AG08396 (cell line): Measurements from ENCODE around the gene DNM1L.

Experiments
- DNase-seq: peaks from one replicate; pipeline ENCODE4 v3.0.0; 2012; ENCODE audit warnings: low spot score, mixed read lengths

Gene DNM1L

DNA sequence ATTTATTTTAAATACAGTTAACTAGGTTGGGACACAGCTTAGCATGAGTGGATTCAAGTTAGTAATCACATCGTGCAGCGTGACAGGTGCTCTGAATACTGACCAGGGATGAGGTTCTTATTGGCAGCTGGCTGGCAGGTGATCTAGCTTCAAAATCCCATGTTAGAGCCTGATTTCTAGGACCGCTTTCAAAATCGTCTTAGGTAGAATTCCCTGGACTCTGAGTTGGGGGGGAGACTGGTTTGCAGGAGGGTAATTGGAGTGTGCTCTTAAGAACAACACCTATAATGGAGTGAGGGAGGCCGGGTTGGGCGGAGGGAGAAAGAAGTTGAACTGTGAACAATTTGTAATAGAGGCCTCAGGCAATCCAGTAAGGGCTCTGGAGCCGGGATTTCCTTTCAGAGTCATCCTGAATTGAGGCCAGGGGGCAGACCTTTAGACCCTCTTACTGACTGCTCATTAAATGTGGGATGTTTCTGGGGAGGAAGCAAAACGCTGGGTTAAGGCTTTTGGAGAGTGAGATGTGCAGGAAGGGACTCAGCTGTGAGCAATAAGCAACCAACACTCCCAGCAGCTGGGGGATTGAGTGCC, 77.5 kb downstream of the DNM1L start:
- no peak for DNase-seq

DNA sequence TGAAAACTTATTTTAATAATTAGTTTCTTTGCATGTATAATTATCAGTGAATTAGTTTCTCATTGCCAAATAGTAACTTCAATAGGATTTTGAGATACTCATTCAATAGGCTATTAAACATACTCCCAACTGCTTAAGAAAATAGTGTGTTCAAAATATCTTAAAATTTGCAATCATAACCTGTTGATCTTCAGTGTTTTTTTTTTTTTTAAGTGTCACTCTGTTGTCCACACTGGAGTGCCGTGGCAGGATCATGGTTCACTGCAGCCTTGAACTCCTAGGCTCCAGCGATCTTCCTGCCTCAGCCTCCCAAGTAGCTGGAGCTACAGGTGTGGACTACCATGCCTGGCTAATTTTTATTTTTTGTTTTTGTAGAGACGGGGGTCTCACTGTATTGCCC, 78.1 kb downstream of the DNM1L start:
- no peak for DNase-seq

DNA sequence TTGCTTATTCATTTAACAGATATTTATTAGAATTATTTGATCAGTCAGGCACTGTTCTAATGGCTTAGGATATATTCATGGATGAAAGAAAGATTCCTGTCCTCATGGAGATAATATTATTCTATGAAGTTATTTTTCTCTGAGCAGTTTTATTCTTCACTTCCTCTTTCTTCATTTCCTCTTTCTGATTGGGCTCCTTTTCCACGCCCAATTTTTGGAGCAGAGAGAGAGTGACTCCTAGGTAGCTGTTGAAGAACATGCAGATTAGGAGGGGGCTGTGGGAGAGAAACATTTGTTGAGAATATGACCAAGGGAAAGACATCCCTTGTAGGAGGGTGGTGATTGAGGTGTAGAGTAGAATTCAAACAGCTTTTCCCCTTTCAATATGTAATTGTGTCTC, 82.6 kb downstream of the DNM1L start:
- DNase-seq: no peak

DNA sequence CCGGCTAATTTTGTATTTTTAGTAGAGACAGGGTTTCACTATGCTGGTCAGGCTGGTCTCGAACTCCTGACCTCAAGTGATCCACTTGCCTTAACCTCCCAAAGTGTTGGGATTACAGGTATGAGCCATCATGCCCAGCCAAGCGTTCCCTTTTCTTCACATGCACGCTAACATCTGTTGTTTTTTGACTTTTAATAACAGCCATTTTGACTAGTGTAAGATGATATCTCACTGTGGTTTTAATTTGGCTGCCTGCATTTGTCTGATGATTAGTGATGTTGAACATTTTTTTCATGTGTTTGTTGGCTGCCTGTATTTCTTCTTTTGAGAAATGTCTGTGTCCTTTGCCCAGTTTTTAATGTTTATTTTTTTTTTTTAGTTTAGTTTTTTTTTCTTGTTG, 86.8 kb downstream of the DNM1L start:
- no peak for DNase-seq

DNA sequence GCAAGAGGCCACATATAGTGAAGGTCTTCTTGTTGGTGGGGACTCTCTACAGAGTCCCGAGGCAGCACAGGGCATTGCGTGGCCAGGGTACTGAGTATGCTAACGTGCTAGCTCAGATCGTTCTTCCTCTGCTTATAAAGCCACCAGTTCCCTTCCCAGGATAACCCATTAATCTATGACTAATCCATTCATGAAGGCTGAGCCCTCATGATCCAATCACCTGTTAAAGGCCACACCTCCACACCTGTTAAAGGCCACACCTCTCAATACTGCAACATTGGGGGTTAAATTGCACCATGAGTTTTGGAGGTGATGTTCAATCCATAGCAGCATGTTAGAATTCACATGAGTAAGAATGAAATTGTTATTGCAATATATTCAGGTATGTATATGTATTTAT, 89.4 kb downstream of the DNM1L start:
- DNase-seq: no peak

DNA sequence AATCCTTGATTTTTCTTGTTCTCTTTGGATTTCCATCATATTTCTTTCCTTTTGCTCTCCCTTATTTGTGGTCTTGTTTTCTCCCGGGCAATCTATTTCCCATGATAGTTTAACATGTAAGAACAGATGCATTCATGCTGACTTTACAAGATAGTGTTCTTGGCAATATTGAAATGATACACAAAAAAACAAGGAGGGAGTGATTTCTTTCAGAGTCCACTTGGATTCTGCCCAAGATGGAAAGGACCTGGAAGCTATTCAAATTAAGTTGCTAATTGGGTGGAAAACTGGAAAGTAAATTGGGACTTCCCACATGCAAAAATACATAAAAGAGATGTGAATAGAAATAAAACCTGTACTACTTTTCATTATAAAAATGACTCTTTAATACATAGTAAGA, 91.0 kb downstream of the DNM1L start:
- no peak for DNase-seq

DNA sequence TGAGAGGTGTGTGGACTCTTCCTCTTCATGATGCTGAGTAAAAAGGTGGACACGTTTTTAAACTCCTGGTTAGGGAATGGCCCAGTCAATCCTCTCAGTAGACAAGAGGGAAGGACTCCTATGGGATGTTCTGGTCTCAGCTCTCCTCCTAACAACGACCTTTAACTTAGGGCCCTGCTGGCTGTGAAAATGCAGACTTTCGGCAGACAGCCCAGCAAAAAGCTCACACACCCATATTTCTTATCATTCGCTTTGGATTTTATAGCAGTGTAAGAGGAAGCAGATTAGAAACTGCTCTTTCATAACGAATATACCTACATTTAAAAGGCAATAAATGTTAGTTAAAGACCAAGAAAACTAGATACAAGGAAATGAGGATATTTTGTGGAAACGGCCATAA, 94.6 kb downstream of the DNM1L start:
- no peak for DNase-seq

DNA sequence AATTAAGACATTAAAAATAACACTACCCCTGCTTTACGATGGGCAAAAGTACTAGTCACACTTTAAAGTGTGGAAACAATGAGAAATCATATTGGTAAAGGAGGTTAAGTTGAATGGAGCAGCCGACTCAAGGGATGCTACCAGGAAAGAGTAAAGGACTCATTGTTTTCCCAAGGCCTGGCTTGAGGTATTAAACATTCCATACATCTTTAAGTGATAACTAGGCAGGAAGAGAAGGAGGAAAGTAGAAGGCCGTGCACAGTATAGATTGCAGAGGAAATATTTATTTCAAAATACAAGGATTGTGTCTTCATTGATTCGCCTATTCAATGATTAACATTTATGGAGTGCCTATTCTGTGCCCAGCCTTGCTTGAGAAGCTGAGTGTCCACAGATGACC, 97.2 kb downstream of the DNM1L start:
- no peak for DNase-seq

DNA sequence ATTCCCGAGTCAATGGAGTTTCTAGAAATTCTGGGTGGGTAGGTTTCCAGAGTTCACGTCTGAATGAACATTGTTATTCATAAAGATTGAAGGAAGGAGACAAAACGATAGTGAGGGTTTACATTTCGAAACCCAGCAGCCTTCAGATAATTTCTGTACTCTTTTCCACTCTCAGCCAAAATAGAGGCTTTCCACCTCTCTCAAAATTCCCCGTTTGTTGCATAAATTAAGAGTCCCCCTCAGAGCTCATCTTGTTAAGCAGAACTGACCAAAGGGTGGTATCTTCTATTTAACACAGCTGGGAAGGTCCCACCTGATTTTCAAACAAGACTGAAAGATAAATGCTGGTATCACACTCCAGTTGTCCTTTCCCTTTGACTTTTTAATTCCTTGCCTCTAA, 98.1 kb downstream of the DNM1L start:
- DNase-seq: no peak

DNA sequence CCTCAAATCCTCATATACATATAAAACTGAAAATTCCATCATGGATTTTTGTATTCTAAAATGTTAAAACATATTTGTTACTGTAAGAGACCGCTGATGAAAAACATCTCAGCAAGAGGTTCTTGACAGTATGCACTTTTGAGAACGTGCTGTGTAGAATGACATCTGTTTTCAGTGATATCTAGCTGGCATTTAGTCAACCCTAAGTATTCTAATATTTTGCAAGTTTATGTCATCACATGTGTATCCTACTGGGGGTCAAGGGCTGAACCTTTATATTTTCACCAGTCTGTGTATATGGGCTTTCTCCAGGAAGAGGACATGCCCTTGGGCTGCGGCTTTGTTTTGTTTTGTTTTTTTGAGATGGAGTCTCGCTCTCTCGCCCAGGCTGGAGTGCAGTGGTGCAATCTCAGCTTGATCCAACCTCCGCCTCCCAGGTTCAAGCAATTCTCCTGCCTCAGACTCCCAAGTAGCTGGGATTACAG, 98.6 kb downstream of the DNM1L start:
- no peak for DNase-seq

DNA sequence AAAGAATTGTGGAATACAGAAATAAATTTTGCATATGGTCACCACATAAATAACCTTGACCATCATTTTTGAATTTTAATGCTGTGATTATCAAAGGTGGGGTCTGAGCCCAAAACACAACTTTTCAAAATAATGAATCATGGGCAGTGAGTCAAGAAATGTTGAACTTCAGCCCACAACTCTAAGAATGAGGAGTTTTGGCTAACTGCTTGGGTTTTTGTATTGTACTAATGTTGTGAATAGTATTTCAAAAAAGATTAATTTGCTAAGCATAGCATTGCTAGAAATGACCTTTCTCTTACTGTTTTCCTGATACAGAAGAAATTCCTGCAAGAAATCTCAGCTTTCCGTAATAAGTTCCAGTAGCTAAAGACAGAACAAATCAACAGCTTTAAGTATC, 101.0 kb downstream of the DNM1L start:
- DNase-seq: no peak

DNA sequence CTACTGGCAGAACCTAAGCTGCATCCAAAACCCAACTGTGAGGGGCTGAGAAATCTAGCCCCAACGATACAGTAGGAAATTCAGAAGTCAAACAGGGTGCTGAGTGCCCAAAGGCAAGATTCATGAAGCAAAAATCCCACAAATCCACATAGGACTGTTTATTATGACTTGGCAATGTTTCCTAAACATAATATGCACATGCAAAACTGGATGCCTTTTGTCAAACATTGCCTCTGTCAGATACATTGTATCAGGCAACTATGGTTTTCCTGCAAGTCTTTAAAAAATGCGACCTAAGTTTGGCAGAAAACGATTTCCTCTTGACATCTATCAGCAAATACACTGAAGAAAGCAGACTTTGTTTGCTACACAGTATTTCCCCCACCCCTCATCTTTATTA, 103.9 kb downstream of the DNM1L start:
- DNase-seq: no peak

DNA sequence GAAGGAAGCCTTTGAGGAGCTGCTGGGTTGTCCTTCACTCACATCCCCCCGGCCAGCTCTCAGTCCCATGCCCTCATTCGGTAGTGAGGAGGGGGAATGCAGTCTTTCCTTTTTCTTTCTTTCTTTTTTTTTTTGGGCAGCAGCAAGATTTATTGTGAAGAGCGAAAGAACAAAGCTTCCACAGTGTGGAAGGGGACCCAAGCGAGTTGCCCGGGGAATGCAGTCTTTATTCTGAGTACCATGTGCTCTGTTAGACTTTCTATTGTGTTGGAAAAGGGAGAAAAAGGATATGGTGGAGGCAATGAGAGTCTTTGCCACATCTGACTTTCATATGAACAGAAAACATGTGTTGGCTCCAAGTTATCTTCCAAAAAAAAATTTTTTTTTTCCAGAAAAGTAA, 106.5 kb downstream of the DNM1L start:
- DNase-seq: no peak

DNA sequence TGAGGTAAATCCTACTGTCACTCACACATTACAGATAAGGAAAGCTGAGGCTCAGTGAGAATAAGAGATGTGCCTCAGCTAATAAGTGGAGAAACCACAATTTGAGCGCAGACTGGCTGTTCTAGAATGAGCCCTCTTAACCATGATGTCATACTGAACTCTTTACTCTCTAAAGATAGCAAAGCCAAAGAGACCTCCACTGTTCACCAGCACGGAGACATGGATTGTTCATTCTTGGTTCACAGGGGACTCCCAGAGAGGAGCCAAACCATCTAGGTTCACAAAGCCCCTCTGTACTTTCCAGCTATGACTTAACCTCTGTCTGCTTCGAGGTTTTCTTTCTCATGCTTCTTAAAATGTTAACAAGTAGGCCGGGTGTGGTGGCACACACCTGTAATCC, 109.3 kb downstream of the DNM1L start:
- DNase-seq: no peak

DNA sequence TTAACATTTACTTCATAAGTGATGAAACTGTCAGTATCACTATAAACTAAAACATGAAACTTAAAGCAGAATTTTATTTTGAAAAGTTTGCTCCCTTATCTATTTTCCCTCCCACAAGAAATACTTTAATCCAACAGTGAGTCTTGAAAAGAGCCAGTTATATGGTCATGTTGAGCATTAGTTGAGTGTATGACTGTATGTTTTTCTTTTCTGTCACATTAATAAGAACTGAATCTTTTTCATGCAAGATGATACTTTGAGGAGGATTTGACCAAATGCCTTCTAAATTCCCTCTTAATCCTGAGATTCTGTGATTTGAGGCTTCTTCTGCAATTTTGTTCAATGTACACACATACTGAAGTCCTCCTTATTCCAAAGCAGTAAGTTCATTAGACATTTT, 110.3 kb downstream of the DNM1L start:
- DNase-seq: no peak

DNA sequence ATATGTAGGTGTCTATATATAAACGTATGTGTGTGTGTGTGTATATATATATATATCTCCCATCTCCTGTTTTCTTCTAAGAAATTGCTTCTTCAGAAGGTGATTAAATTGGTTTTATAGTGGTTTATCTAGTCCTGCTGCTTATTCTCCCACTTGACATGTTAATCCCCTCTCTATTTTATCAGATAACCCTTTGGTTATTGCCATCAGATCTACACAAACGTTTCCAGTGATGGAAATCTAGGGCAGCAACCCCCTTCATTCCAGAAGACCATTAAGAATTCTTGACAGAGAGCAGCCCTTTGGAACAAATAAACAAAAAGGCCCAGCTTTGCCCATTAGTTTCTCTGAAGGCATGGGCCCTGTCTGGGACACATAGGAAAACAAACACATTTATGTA, 110.8 kb downstream of the DNM1L start:
- no peak for DNase-seq

DNA sequence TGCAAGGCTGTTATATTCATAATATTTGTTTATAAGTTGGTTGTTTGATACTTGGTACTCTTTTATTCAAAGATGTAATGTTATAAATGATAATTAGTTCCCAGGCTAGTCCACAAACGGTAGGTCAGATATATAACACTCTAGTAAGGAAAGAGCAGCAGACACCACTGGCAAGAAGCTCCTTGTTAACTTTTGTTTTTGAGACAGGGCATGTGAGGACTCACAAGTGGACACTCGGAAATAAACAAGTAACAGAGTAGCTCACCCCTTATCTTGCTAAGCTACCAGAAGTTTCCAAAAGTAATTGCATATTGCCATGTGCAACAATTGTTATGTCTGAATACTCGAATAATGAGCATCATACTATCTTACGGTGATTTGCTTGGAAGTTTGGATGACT, 115.2 kb downstream of the DNM1L start:
- no peak for DNase-seq
